ENCODE results near the gene PLXND1. TPM values are rescaled to one million over a fixed set of nuclear protein-coding genes. Genes with fewer than 3 reads are reported as not detected.

Gene PLXND1
- total RNA-seq, 1 experiment from 2014 or later, result 47.3 TPM

DNA sequence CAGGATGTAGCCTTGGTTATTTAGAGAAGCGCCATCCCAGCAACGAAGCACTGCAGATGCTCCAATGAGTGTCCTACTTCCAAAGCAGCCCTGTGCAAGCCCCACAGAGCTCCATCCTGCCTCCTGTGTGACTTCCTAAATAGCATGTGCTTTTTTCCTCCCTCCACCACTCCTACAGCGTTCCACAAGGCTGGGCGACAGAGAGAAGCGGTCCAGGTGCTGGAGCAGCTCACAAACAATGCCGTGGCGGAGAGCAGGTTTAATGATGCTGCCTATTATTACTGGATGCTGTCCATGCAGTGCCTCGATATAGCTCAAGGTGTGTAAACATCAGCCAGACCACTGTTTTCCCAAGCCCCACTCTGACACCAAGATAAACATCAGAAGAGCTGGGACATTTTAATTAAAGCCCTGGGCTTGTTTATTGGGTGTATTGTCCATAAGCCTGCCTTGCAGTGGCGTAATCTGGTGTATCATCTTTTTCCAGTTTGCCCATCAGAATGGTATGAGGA, 100.2 kb downstream of the PLXND1 start:
- Histone ChIP-seq H3K36me3 (ENCODE audit: control insufficient read depth in 1 of 2, insufficient read depth in 2 of 2, low read length in 2 of 2) (no peaks in the 10 kb centered on the region), H3K9me3 (ENCODE audit: control insufficient read depth in 1 of 2, insufficient read depth in 1 of 2, low read depth in 1 of 2, low read length in 2 of 2) (no peaks in the 10 kb centered on the region), H3K4me2 (ENCODE audit: low read length) (no peak overlapping the region), H4K20me1 (ENCODE audit: insufficient read depth) (no peaks in the 10 kb centered on the region), H3K79me2 (ENCODE audit: insufficient read depth, low read length) (no peaks in the 10 kb centered on the region), H3K27me3 (ENCODE audit: insufficient read depth, low read length) (no peaks in the 10 kb centered on the region), H3K9ac (ENCODE audit: low read length) (no peak overlapping the region), H3K27ac (ENCODE audit: low read depth, low read length) (no peak overlapping the region), H3K4me3 (replicated peaks in 1 of 2; ENCODE audit: low read depth in 1 of 2, low read length in 2 of 2) (no peak overlapping the region), H3K4me1 (ENCODE audit: control insufficient read depth in 1 of 2, insufficient read depth in 2 of 2, low read length in 2 of 2) (no peaks in the 10 kb centered on the region), H2AFZ (ENCODE audit: low read depth, low read length, poor library complexity, severe bottlenecking) (no peak overlapping the region), H3K9me2 (ENCODE audit: insufficient read depth) (no peaks in the 10 kb centered on the region)
- ChIA-PET POLR2A (no interaction called here), CTCF (no interaction called here), RAD21 (ENCODE audit: low non-redundant PET in 1 of 2, low total read pairs in 2 of 2, uncharacterized antibody in 2 of 2, unreplicated experiment in 2 of 2) (no interaction called here)
- DNase-seq (ENCODE audit: low read depth, low spot score) (no peak), ATAC-seq (no peak)
- BruUV-seq (replicated peaks), result no TSS peak
- intact Hi-C loops (cut with micrococcal nuclease), result no loop called here
- TF ChIP-seq EGR1 (IDR thresholded peaks at IDR 0.05; ENCODE audit: low read depth), result no peak

DNA sequence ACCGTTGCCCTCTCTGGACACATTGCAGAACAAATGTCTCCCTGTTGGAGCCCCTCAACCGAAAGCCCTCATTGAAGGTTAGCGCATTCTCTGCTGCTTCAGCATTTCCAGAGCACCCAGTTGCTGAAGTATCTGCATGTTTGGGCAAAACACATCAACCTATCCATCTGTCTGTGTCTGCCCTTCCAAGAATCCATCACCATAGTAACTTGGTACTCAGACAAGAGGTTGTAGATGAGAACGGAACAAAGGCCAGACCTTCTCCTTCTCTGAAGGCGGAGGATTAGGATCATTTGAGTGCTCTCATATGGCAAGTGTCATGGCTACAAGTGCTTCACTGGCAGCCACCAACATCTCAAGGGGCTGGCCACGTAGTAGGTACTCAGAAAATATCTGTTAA, 101.1 kb downstream of the PLXND1 start:
- no peaks in the 10 kb centered on the region for H3K9me3 ChIP-seq (ENCODE audit: control insufficient read depth in 1 of 2, insufficient read depth in 1 of 2, low read depth in 1 of 2, low read length in 2 of 2)
- H4K20me1 ChIP-seq (ENCODE audit: insufficient read depth), result no peaks in the 10 kb centered on the region
- RAD21 ChIA-PET (ENCODE audit: low non-redundant PET in 1 of 2, low total read pairs in 2 of 2, uncharacterized antibody in 2 of 2, unreplicated experiment in 2 of 2), result no interaction called here
- no peak overlapping the region for H3K9ac ChIP-seq (ENCODE audit: low read length)
- ATAC-seq, result no peak
- no peak for DNase-seq (ENCODE audit: low read depth, low spot score)
- H3K9me2 ChIP-seq (ENCODE audit: insufficient read depth), result no peaks in the 10 kb centered on the region
- H3K4me3 ChIP-seq (replicated peaks in 1 of 2; ENCODE audit: low read depth in 1 of 2, low read length in 2 of 2), result no peak overlapping the region
- POLR2A ChIA-PET, result no interaction called here
- CTCF ChIA-PET, result no interaction called here
- H3K36me3 ChIP-seq (ENCODE audit: control insufficient read depth in 1 of 2, insufficient read depth in 2 of 2, low read length in 2 of 2), result no peaks in the 10 kb centered on the region
- H3K4me1 ChIP-seq (ENCODE audit: control insufficient read depth in 1 of 2, insufficient read depth in 2 of 2, low read length in 2 of 2), result no peaks in the 10 kb centered on the region
- TF ChIP-seq RAD21 (IDR thresholded peaks at IDR 0.05; ENCODE audit: low read depth) (no peak), ZNF274 (IDR thresholded peaks at IDR 0.05; ENCODE audit: low read depth, low read length) (no peak), EZH2 (IDR thresholded peaks at IDR 0.05) (no peak), ZFX (IDR thresholded peaks at IDR 0.05) (no peak), ELF1 (IDR thresholded peaks at IDR 0.05; ENCODE audit: borderline replicate concordance, low read depth) (no peak), EGR1 (IDR thresholded peaks at IDR 0.05; ENCODE audit: low read depth) (no peak), CBX3 (IDR thresholded peaks at IDR 0.05; ENCODE audit: low read depth) (no peak), SIN3A (IDR thresholded peaks at IDR 0.05; ENCODE audit: low read depth) (no peak), SP1 (IDR thresholded peaks at IDR 0.05; ENCODE audit: low read depth) (no peak), POLR2AphosphoS5 (IDR thresholded peaks at IDR 0.05; ENCODE audit: low read depth, low read length) (no peak)
- TF ChIP-seq, protein P1, sequence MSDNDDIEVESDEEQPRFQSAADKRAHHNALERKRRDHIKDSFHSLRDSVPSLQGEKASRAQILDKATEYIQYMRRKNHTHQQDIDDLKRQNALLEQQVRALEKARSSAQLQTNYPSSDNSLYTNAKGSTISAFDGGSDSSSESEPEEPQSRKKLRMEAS (IDR thresholded peaks at IDR 0.05), result no peak
- TF ChIP-seq, protein P2, sequence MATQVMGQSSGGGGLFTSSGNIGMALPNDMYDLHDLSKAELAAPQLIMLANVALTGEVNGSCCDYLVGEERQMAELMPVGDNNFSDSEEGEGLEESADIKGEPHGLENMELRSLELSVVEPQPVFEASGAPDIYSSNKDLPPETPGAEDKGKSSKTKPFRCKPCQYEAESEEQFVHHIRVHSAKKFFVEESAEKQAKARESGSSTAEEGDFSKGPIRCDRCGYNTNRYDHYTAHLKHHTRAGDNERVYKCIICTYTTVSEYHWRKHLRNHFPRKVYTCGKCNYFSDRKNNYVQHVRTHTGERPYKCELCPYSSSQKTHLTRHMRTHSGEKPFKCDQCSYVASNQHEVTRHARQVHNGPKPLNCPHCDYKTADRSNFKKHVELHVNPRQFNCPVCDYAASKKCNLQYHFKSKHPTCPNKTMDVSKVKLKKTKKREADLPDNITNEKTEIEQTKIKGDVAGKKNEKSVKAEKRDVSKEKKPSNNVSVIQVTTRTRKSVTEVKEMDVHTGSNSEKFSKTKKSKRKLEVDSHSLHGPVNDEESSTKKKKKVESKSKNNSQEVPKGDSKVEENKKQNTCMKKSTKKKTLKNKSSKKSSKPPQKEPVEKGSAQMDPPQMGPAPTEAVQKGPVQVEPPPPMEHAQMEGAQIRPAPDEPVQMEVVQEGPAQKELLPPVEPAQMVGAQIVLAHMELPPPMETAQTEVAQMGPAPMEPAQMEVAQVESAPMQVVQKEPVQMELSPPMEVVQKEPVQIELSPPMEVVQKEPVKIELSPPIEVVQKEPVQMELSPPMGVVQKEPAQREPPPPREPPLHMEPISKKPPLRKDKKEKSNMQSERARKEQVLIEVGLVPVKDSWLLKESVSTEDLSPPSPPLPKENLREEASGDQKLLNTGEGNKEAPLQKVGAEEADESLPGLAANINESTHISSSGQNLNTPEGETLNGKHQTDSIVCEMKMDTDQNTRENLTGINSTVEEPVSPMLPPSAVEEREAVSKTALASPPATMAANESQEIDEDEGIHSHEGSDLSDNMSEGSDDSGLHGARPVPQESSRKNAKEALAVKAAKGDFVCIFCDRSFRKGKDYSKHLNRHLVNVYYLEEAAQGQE (IDR thresholded peaks at IDR 0.05; ENCODE audit: low read depth), result no peak
- TF ChIP-seq, protein P3, sequence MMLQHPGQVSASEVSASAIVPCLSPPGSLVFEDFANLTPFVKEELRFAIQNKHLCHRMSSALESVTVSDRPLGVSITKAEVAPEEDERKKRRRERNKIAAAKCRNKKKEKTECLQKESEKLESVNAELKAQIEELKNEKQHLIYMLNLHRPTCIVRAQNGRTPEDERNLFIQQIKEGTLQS (IDR thresholded peaks at IDR 0.05), result no peak
- H3K27me3 ChIP-seq (ENCODE audit: insufficient read depth, low read length), result no peaks in the 10 kb centered on the region
- H3K79me2 ChIP-seq (ENCODE audit: insufficient read depth, low read length), result no peaks in the 10 kb centered on the region
- no peak overlapping the region for H3K27ac ChIP-seq (ENCODE audit: low read depth, low read length)
- intact Hi-C loops (cut with micrococcal nuclease), result no loop called here
- no TSS peak for BruUV-seq (replicated peaks)
- H3K4me2 ChIP-seq (ENCODE audit: low read length), result no peak overlapping the region
- H2AFZ ChIP-seq (ENCODE audit: low read depth, low read length, poor library complexity, severe bottlenecking), result no peak overlapping the region

Measured in HCT116 (cell line).